Muscle of arm (tissue), 12 donors: ENCODE data around the gene PAFAH1B1. TPM values are rescaled to one million over a fixed set of nuclear protein-coding genes. Genes with fewer than 3 reads are reported as not detected.
"Not testable (repeated sequence)": the region's sequence is repeated elsewhere in the genome, so short reads cannot be mapped to it uniquely, and the experiment has no call there.

Source experiments
- DNase-seq: peaks from one replicate; pipeline ENCODE4 v3.0.0-alpha.2; 2013
- polyA plus RNA-seq, 12 donors: library from polyadenylated mRNA; unstranded; fragments of 120-200 nt; gene quantifications; one replicate each; pipeline ENCODE4 v1.2.1, GENCODE V29; 2013; ENCODE audit not compliant: insufficient read length in 12 of 12

The PAFAH1B1 gene
- polyA plus RNA-seq, 12 donors = 70.3 to 131 (median 108) TPM; not detected in 1

DNA sequence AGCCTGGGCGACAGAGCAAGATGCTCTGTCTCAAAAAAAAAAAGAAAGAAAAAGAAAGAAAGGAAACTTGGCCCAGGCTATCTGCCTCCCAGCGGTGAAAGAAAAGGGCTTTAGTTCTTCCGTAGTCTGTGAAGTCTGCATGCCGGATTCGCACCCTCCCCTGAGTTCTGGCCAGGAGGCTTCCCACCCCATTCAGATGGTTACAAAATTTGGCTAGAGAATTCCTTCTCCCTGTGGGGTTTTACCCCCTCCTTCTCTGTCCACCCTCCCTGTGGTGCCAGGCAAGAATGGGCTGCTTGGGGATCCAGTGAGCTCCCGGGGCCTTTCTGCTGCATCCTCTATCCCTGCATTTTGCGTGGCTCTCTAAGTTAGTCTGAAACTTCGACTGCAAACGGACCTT lies 37.8 kb downstream of the PAFAH1B1 start:
- DNase-seq = no peak

DNA sequence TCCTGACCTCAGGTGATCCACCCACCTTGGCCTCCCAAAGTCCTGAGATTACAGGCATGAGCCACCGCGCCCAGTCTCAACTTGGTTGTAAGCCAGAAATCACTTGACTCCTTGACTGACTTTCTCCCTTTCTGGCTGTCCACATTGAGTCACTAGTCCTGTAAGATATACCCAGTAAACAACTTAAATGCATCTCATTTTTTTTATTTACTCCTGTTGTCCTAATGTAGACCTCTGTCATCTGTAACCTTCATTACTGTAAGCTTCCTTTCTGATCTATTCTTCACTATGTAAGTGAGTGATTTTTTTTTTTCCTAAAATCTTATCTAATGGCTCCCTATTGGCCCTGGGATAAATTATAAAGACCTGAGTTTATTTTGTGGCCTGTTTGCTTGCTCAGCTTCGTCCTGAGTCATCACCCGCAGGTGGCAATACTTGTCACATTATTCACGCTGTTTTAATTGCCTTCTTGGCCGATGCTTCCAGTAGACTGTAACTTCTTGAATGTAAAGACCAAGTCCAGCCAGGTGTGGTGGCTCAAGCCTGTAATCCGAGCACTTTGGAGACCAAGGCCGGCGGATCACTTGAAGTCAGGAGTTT lies 41.0 kb downstream of the PAFAH1B1 start:
- DNase-seq = no peak

DNA sequence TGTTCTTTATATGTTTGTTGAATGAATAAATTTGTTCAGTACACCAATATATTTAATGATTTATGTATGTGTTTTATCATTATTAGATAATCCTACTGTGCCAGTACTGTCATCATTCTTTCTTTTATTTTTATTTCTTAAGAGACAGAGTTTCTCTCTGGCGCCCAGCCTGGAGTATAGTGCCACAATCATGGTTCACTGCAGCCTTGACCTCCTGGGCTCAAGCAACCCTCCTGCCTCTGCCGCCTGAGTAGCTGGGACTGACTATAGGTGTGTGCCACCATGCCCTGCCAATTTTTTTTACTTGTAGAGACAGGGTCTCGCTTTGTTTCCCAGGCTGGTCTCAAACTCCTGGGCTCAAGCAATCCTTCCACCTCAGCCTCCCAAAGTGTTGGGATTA lies 41.8 kb downstream of the PAFAH1B1 start:
- no peak for DNase-seq

DNA sequence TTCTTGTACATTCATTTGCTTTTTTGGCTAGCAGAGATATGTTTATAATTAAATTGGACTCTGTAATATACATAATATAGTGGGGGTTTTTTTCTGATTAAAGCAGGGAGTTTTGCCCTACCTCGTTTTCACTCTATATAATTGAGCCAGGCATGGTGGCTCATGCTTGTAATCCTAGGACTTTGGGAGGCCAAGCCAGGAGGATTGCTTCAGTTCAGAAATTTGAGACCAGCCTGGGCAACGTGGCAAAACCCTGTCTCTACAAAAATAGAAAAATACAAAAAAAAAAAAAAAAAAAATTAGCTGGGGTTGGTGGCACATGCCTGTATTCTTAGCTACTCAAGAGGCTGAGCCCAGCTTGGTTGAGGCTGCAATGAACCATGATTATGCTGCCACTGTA lies 42.2 kb downstream of the PAFAH1B1 start:
- DNase-seq = no peak

DNA sequence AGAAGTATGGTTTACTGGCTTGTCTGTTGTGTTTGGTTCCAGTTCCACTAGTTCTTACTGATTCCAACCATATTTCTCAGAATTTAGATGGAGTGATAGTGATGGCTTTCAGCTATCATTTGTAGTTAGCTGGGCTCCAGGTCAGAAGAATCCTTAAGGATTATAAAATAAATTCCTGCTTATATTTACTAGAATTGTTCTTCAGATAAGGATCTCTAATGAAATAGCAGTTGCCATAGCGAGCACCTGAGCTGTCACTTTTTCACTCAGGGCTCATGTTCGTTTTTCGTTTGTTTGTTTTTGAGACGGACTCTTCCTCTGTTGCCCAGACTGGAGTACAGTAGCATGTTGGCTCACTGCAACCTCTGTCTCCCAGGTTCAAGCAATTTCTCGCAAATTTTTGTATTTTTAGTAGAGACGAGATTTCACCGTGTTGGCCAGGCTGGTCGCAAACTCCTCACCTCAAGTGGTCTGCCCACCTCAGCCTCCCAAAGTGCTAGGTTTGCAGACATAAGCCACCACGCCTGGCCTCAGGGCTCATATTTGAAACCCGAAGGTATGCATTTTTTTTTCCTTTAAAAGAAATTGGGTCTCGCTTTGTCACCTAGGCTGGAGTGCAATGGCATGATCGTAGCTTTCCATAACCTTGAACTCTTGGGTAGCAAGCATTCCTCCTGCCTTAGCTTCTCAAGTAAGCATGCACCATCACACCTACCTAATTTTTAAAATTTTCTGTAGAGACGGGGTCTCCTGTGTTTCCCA lies 42.9 kb downstream of the PAFAH1B1 start:
- DNase-seq = no peak

DNA sequence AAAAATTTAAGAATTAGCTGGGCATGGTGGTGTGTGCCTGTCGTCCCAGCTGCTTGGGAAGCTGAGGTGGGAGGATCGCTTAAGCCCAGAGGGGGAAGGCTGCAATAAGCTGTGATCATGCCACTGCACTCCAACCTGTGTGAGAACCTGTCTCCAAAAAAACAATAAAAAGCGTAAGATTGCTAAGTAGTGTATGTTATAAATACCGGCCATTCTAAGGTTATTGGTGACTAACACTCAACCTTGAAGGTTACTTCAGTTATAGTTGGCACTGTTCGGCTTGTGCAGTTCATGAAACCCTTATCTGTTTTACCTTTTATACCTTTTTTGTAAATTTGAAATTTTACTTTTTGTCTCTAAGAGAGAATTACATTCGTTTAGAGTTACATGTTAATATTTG lies 44.0 kb downstream of the PAFAH1B1 start:
- no peak for DNase-seq

DNA sequence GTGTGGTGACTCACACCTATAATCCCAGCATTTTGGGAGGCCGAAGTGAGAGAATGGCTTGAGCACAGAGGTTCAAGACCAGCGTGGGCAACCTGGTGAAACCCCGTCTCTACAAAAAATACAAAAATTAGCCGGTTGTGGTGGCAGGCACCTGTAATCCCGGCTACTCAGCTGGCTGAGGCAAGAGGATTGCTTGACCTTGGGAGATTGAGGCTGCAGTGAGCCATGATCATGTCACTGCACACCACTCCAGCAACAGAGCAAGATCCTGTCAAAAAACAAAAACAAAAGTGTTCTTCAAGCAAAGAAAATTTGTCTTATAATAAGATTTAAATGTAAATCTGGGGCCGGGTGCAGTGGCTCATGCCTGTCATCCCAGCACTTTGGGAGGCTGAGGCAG lies 51.5 kb downstream of the PAFAH1B1 start:
- no peak for DNase-seq

DNA sequence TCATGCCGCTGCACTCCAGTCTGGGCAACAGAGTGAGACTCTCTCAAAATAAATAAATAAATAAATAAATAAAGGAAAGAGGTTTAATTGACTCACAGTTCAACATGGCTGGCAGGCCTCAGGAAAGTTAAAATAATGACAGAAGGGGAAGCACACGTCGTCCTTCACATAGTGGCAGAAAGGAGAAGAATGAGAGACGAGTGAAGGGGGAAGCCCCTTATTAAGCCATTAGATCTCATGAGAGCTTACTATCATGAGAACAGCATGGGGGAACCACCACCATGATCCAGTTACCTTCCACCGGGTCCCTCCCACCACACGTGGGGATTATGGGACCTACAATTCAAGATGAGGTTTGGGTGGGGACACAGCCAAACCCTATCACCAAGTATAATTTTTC lies 54.5 kb downstream of the PAFAH1B1 start:
- no peak for DNase-seq

DNA sequence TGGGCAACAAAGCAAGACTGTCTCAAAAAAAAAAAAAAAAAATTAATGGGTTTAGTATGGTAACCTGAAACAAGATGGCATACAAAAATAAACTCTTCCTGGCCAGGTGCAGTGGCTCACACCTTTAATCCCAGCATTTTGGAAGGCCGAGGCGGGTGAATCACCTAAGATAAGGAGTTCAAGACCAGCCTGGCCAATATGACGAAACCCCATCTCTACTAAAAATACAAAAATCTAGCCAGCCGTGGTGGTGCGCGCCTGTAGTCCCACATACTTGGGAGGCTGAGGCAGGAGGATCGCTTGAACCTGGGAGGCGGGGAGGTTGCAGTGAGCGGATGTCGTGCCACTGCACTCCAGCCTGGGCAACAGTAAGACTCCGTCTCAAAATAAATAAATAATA lies 55.7 kb downstream of the PAFAH1B1 start:
- no peak for DNase-seq

DNA sequence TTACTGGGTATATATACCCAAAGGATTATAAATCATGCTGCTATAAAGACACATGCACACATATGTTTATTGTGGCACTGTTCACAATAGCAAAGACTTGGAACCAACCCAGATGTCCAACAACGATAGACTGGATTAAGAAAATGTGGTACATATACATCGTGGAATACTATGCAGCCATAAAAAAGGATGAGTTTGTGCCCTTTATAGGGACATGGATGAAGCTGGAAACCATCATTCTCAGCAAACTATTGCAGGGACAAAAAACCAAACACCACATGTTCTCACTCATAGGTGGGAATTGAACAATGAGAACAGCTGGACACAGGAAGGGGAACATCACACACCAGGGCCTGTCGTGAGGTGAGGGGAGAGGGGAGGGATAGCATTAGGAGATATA lies 59.5 kb downstream of the PAFAH1B1 start:
- not testable (repeated sequence) for DNase-seq

DNA sequence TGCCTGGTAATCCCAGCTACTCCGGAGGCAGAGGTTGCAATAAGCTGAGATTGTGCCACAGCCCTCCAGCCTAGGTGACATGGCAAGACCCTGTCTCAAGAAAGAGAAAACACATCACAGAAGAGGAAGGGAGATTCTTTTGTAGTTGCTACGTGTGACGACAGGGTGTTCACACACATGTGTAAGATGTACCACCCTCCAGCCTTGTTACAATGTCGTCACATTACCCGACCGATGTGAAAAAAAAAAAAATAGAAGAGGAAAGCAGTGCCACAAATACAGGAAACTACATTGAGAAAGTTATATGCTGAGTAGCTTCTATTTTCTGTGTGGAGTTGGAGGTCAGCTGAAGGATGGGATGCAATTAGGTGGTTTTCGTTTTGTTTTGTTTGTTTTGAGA lies 62.1 kb downstream of the PAFAH1B1 start:
- DNase-seq = no peak

DNA sequence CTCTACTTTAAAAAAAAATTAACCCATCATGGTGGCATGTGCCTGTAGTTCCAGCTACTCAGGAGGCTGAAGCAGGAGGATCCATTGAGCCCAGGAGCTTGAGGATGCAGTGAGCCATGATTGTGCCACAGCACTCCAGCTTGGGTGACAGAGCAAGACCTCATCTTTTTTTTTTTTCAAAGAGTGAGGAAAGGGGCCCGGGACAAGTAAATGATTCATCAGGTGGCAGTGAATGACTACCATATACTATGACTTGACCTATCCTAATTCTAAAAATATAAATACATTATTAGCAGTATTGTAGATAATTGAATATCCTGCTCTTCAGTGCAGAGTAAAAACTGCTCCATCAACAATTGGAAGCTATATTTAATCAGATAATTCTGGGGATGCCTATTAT lies 62.8 kb downstream of the PAFAH1B1 start:
- no peak for DNase-seq

DNA sequence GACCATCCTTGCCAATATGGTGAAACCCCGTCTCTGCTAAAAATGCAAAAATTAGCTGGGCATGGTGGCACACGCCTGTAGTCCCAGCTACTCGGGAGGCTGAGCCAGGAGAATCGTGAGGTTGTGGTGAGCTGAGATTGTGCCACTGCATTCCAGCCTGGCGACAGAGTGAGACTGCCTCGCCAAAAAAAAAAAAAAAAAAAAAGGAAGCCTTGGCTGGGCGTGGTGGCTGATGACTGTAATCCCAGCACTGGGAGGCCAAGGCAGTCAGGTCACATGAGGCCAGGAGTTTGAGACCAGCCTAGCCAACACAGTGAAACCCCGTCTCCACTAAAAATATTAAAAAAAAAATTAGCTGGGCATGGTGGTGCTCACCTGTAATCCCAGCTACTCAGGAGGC lies 65.9 kb downstream of the PAFAH1B1 start:
- not testable (repeated sequence) for DNase-seq

DNA sequence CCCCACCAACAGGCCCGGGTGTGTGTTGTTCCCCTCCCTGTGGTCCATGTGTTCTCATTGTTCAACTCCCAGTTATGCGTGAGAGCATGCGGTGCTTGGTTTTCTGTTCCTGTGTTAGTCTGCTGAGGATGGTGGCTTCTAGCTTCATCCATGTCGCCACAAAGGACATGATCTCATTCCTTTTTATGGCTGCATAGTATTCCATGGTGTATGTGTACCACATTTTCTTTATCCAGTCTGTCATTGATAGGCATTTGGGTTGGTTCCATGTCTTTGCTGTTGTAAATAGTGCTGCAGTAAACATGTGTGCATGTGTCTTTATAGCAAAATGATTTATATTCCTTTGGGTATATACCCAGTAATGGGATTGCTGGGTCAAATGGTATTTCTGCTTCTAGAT lies 67.0 kb downstream of the PAFAH1B1 start:
- not testable (repeated sequence) for DNase-seq

DNA sequence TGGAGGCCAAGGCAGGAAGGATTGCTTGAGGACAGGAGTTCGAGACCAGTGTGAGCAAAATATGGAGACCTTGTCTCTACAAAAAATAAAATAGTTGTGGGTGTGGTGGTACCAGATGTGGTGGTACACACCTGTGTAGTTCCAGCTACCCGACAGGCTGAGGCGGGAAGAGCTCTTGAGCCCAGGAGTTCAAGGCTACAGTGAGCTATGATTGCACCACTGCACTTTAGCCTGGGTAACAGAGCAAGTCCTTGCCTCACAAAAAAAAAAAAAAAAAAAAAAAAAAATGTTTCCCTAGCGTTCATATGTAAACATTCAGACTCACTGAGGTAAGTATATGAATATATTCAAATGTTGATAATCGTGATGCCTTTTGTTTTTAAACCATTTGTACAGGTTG lies 78.6 kb downstream of the PAFAH1B1 start:
- DNase-seq = no peak

DNA sequence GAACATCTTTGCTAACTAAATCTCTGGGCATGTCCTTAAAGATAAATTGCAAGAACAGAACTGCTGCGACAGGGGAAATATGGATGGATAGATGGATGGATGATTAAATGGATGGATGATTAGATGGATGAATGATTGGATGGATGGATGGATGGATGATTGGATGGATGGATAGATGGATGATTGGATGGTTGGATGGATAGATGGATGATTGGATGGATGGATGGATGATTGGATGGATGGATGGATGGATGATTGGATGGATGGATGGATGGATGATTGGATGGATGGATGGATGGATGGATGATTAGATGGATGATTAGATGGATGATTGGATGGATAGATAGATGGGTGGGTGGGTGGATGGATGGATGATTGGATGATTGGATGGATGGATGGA lies 85.8 kb downstream of the PAFAH1B1 start:
- DNase-seq = not testable (repeated sequence)

DNA sequence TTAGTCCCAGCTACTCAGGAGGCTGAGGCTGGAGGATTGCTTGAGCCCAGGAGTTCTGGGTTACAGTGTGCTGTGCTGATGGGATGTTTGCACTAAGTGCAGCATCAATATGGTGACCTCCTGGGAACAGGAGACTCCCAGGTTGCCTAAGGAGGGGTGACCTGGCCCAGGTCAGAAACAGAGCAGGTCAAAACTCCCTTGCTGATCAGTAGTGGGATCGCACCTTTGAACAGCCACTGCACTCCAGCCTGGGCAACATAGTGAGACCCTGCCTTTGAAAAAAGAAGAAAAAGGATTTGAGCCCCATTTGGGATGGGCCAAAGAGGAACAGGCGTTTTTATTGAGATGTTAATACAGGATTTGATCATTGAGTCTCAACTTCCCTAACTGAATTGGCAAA lies 87.5 kb downstream of the PAFAH1B1 start:
- DNase-seq = no peak

DNA sequence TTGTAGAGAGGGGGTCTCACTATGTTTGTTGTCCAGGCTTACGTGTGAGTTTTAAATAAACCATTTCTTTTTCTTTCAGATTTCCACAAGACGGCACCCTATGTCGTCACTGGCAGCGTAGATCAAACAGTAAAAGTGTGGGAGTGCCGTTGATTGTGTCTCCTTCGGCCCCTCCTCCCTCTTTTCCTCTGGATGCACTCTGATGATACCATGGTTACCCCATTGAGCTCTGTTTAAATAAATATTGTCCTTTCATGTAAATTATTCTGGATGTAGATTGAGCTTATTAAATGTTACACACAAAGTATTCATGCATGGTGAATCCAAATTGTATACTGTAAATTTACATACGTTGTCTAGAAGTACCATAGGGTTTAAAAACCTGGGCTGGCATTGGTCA lies 88.2 kb downstream of the PAFAH1B1 start:
- DNase-seq = no peak

DNA sequence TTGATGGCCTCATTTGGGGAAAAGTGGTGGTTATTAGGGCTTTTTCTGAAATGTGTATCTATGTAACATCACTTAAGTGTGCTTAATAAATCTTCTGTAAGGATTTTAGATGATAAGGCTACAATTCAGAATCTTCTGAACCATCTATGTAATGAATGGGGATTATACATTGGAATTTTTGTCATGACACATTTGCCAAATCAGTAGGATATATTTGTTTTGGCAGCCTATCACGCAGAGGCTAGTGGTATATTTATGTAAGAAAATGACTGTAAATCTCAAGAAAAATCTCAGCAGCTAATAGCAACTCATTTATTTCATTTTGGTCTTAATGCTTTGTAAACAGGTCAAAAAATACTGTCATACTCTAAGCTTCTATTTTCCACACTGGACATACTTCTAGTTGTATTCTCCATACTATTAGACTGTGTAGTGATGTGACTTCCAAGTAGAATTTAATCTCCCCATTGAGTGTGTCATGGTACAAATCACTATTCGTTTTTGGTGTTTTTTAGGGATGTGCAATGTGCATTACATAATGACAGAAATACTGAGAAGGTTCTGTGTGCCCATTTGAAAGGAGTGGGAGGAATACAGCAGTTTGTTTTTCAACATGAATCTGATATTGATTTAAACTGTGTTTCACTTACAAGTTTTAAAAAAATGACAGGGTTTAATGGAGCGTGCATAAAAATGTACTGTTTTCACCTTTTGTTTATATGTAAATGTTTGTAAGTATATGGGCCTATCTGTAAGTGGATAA lies 88.9 kb downstream of the PAFAH1B1 start:
- DNase-seq = no peak

DNA sequence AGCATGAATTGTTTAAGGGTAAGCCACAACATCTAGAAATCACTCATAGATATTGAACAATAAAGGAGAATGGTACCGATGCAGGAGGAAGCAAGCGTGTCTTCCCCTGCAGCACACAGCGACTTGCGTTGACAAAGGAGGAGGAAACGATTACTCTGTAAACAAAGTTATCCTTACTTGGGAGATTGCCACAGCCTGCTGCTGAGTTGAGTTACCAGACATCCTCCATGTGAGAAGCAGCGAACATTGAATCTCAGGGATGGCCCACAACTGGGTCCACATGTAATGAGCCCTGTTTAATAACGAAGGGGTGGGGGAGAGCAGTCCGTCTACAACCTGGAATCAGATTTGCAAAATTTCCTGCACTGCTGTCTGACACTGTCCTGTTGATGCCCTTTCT lies 90.5 kb downstream of the PAFAH1B1 start:
- DNase-seq = no peak

DNA sequence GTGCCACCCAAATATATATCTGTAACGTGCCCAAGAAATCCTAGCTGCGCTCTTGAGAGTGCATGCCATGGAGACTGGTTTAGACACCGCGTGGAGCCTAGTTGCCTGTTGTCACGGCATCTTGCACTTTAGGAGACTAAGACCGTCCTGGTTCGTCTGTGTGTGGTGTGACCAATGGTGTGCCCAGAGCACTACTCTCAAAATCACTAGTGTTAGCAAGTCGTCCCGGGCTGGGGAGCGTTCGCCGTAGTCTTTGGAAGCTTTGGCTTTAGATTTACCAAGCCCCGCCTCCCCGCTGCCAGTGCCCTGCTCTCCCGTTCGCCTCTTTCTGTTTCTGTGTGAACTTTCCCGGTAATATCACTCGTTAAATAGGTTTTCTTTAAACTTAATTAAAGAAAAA lies 91.1 kb downstream of the PAFAH1B1 start:
- no peak for DNase-seq

DNA sequence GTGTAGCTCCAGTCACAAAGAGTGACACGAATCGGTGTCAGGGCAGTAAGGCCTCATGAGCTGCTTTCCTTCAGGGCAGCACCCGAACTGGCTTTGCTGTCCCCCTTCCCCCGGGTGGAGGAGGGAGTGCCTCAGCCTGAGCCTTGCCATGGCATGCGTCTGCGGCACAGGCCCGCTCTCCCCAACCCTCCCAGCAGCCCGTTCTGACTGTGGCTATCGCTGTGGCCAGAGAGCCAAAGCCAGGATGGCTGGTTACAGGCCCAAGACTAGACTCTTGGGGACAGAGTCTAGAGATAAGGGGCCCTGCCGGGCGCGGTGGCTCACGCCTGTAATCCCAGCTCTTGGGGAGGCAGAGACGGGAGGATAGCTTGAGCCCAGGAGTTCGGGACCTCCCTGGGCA lies 92.2 kb downstream of the PAFAH1B1 start:
- DNase-seq = no peak

DNA sequence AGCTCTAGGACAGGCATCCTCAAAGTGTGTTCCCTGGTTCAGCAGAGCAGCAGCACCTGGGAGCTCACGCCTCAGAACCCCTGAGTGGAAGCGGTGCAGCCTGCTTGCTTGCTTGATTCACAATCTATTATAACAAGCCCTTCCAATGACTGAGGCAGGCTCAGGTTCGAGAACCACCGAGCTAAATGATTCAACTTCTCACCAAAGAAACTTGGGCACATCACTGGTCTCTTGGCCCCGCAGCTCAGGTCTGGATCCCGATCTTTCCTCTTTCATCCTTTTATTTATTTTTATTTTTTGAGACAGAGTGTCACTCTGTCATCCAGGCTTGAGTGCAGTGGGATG lies 93.6 kb downstream of the PAFAH1B1 start:
- DNase-seq = no peak
